Measurements from ENCODE around the gene GARIN5A.

Gene GARIN5A

DNA sequence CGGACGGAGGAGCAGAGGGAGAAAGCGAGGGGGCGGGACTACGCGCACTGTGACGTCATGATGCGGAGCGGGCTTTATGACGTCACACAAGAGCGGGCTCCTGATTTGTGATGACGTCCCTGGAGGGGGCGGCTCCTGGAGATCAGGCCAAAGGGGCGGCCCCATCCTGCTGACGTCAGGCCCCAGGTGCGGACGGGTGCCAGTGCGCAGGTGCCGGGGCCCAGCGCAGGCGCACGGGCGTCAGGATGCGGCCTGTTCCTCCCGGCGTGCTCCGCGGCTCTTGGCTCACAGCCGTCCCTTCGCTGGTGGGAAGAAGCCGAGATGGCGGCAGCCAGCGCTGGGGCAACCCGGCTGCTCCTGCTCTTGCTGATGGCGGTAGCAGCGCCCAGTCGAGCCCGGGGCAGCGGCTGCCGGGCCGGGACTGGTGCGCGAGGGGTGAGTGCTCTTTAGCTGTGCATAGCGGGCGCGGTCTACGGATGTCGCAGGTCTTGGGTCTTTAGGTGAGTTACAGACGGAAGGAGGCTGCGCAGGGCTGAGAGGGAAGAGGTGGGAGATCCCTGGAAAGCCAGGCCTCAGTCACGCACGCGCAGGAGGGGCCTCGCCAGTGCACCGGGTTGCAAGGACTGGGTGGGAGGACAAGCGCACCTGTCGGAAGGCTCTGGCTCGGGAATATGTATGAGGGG is at the start of gene GARIN5A, which contains the start of gene EMC10:
GARIN5A (minus strand) TSS at position 625 of the 683 bp plus-strand sequence; CDS start at position 165, 460 bp downstream.
EMC10 (plus strand) TSS at position 284 of the 683 bp plus-strand sequence; CDS start at position 322, 38 bp downstream.
- DNase-seq: no peak

DNA sequence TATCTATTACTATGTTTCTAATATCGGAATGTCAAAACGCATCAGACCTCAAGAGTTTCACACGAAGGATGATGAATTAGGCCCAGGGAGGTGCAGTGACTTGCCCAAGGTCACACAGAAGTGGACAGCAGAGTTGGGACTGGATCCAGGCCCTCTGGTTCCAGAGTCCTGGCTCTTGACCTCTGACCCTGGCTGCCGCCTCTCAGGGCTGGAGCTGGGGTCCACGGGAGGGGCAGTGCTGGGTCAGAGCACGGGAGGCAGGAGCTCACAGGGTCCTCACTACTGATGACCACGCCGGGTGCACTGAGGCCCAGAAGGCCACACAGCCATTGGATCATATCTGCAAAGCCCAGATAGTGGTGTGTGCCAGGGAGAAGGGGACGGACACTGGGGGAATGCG is 46.2 kb upstream of the GARIN5A start:
- no peak for DNase-seq

DNA sequence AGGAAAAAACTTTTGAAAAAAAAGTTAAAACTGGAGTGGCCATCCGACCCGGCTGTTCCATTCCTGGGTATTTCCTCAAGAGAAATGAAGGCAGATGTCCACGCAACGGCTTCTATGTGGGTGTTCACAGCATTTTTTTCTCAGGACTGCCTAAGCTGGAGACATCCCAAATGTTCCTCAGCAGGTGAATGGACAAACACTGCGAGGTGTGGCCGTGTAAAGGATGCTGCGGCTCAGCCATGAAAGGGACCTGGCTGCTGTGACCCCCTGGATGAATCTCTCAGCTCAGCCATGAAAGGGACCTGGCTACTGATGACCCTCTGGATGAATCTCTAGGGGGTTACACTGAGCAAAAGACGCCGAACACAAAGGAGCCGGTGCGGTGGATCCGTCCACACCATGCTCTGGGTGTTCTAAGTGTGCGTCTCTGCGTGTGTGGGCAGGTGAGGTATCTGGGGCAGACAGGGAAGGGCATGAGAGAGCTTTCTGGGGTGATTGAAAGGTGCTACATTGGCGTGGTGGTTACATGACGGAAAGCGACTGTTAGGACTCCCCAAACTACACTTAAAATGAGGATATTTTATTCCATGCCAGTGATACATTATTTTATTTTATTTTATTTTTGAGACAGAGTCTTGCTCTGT is 44.3 kb upstream of the GARIN5A start:
- no peak for DNase-seq

DNA sequence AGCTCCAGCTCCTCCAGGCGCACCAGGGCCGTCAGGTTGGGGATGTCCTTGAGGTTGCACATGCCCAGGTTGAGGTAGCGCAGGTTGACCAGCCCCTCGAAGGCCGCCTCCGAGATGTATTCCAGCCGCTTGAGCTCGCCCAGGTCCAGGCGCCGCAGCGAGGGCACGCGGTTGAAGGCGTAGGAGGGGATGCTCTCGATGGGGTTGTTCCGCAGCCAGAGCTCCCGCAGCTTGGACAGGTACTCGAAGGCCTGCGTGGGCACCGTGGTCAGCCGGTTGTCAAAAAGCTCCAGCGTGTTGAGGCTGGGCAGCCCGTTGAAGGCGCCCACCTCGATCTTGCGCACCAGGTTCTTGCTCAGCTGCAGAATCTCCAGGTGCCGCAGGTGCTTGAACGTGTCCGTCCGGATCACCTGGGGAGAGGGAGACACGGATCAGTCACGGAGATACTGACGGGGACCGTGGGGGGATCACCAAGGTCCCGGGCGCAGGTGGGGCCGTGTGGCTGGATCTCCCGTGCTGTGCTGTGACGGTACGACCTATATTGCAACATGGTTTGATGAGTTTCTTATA is 42.4 kb upstream of the GARIN5A start:
- DNase-seq: no peak

DNA sequence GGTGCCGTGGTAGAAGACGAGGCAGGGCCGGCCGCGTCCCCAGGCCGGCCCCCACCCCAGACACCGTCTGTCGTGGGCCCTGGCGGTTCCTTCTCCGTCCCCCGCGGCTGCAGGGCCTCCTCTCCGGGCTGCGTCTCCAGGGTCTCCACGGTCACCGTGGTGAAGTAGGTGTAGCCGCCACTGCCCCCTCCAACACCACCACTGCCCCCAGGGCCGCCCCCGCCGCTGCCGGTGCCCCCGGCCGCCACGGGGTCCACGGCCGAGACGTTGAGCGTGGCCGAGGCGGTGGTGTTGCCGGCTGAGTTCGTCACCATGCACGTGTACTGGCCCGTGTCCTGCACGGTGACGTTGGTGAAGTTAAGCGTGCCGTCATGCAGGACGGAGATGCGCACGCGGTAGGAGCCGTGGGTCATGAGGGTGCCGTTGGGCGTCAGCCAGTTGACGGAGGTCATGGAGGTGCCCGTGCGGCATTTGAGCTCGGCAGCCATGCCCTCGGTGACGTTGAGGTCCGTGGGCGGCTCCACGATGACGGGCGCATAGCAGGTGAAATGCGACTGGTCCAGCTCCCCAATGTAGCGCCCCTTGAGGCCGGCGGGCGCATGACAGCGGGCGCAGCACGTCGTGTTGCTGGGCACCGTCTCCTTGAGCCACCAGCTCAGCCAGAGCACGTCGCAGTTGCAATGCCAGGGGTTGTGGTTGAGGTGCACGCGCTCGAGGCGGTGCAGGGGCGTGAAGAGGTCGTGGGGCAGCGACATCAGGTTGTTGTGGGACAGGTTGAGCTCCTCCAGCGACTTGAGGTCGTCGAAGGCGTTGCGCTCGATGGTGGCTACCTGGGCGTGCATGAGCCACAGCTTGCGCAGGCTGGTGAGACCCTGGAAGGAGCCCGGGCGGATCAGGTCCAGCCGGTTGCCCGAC is 41.7 kb upstream of the GARIN5A start:
- DNase-seq: no peak

DNA sequence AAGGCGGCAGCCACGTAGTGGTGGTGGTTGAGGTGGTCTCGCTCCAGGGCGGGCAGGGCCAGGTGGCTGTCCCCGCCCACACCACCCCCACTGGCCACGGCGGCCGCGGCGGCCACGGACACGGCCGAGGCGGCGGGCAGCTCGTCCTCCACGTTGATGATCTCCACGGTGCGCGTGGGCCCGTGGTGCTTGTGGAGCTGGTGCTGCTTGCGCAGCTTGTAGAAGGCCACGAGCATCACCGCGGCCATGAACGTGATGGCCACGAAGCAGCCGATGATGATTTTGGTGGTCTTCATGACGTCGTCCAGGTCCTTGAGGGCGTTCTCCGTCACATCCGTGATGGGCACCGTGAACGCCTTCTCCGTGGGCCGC is 41.0 kb upstream of the GARIN5A start:
- DNase-seq: no peak

DNA sequence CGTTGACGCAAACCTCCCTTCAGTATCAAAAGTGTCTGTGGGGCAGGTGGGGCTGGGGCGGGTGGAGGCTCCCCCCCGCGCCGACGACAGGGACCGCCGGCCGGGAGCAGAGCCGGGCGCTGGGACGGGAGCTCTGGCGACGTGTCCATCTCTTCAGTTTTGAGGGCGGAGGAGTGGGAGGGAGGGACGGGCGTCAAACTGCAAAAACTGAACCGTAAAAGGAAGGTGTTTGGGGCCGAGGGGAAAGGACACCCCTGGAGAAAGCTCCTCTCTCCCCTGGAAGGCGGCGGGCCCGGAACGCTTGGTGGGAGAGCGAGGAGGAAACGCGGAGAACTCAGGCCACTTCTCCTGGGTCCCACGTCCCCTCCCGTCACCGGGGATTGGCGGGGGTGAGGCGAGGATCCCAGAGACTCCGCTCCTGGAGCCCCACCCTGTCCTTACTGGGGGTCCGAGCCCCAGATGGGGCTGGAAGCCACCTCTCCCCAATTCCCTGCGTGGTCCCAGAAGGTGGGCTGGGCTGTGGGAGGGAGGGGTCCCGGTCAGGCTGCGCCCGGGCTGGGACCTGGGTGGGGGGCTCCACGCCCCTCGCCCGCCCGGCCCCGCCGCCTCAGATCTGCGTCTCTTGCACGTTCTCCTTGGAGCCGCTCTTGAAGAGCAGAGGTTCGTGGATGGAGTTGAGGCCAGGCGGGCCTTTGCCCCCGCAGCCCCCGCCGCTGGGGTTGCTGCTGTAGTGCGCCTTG is 40.5 kb upstream of the GARIN5A start:
- no peak for DNase-seq

DNA sequence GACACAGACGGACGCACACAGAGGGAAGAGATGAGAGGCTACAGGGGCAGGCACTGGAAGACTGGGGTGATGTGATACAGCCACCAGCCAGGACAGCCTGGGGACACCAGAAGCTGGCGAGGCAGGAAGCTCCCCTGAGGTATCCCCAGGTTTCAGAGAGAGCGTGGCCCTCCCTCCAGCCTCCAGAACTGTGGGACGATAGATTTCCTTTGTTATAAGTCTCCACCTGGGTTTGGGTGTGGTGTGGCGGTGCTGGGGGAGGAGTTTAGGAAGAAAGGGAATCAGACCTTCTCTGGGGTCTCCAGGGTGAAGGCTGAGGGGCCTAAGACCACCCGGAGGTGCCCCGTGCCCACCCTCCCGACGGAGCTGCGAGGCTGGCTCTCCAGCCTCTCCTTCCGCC is 39.8 kb upstream of the GARIN5A start:
- DNase-seq: no peak

DNA sequence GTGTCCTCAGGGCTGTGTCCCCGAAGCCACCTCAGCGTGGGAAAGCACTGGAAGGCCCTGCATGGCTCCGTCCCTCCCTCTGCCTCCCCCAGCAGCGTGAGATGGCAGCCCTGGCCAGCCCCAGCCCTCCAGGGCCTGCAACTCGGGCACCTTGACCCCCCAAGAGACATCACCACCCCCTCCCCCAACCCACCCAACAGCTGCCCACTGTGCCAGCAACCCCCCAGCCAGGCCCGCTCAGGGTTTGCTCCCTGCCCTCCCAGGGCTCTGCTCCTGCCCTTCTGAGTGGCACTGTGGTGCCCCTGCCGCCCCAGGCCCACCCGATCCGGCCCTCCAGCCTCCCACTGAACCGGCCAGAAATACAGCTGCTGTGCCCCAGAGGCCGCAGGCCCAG is 38.5 kb upstream of the GARIN5A start:
- DNase-seq: no peak

DNA sequence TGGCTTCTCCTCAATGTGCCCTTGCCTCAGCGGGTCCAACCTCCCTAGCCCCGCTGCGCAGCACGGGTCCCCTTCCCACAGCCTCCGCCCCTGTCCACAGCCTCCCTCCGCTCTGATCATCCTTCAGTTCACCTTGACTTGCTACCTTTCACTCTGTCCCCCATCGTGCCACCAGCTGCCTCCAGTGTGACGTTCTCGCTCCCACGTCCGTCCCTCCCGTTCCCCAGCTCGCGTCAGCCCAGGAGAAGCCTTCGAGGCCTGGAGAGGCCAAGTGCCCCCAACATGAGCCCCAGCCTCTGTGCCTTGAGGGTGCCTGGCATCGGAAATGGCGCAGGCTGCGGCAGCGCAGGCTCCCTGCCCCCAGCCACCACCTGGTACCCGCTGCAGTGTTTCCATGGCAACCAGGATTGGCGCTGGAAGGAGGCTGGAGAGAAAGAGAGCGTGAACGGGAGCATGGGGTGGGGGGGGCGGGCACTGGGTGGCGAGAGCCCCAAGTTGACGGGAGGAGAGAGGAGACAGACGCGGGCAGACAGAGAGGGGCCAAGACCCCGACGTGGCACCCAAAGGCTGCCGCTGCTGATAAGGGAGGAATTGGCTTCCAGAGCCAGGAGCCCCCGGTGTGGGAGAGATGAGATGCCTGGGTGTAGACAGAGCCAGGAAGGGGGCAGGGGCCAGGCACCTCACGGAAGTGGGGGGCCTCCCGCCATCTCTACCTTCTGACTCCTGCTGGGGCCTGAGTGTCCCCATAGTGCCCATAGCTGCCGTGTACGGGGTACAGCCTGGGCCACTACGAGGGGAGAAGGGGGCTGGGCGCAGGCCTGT is 37.9 kb upstream of the GARIN5A start:
- no peak for DNase-seq

DNA sequence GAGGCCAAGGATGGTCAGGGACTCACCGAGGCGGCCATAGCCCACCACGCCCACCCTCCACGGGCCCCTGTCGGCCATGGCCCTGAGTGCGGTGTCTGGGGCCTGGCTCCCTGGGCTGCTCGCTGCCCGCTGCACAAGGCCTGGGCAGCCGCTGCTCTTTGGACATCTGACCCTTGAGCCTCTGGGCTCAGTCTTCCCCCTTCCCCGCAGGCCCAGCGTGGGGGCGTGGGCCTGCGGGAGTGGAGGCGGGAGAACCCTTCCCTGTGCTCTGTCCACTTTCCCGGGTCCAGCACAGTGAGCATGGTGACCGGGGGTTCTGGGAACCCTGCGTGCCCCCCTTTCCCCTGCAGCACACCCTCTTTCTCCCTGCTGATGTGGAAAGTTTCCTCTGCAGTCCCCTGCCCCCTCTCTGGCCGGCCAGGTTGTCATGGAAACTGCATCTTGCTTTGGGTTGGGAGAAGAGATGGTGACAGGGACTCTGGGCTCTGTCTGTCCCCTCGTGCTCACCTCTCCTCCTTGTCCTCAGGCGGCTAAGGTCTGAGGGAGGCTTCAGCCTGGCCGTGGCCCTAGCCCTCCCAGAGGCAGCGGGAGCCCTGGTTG is 37.2 kb upstream of the GARIN5A start, which contains the start of gene ASPDH:
ASPDH (minus strand) TSS at position 168 of the 600 bp plus-strand sequence; CDS start at position 78, 90 bp downstream.
- no peak for DNase-seq

DNA sequence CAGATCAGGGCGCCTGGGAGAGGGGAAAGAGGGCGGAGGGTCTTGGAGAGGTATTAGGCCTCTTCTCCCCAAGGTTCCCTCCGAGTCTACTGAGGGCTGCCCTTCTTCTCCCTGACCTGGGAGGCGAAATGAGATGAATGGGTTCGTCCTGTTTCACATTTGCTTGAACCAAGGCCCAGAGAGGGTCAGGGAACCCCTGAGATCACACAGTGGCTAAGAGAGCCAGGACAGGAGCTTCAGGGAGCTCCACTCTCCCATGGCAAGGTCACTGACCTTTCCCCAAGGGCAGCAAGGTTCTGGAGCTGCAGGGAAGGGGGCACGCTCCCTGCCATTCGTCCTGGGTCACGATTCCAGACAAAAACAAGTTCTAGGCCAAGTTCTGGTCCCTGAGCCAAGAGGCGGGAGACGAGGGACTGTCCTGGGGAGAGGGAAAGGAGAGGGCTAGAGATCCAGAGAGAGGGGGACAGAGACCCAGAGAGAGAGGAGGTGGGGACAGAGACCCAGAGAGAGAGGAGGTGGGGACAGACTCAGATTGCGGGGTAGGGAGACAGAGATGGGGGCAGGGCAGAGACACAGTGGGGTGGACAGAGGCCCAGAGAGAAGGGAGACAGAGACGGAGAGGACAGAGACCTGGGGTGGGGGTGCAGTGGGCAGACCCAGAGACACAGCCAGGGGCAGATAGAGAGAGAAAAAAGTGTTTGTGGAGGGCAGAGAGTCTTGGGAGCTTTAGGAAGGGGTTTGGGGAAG is 36.5 kb upstream of the GARIN5A start:
- DNase-seq: no peak

DNA sequence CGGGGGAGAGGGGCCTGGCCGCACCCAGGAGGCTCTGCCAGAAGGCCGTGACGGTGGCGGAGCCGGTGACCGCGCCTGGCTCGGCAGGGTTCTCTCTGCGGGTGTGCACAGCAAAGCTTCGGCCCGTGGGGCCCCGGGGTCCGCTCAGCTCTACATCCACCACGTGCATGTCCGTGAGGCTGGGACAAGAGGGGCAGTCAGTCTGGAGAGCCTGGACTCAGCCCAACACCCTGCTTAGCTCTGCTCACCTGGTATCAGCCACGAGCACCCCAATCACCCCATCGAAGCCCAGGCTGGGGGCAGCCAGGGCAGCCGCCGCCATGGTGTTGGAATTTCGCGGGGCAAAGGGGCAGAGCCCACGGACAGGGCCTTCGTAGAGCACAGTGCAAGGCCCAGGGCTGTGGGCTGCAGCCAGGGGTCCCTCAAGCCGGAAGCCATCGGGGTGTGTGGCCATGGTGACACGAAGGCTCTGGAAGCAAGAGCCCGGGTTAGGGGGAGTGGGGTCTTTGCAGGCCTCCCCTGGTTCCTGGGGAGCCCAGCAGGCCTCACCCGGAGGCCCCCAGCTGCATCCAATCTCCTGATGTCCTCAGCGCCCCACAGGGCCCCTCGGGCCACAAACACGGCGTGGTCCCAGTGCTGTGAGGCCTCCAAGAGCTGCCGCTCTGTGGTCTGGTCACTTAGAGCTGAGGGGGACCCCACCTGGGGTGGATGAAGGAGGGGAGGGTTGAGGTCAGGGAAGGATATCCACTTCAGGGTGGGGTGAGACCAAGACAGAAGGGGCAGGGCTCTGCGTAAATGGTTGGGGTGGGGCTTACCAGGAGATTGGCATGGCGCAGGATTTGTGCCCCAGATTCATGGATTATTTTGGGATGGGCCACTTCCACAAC is 35.7 kb upstream of the GARIN5A start:
- no peak for DNase-seq

DNA sequence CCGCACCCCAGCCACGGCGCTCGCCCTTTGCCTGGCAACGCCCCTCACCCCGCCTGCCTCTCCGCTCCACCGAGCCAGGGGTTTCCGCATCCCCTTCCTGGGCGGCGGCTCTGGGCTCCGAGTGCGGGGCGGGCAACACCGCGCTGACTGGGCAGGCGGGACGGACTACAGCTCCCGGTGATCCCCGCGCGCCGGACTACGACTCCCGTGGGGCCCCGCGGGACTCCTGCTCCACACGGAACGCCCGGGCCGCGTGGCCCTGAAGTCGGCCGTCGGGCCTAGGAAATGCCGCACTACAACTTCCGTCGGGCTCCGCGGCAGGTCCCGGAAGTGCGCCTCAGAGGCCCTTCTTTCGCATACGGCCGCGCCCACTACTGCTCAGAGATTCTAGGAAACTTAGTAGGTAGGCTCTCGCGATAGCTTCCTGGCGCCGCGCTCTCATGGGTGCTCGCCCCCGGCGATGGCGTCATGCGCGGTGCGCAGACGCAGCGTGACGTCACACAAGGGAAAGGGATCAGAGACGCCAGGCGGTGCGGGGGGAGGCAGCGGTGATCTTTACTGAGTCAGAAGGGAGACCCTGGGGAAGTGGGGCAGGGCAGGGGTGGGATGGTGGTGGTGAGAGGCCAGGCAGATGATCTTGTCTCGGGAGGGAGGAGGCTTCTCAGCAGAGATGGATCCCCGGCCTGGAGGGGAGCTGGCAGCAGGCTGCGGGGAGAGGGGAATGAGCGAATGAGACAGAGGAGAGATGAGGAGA is 34.6 kb upstream of the GARIN5A start, which contains the start of gene JOSD2:
JOSD2 (minus strand) TSS at position 123 of the 754 bp plus-strand sequence. CDS start 760 bp downstream, outside the sequence.
- peak; percentile 94 for DNase-seq

DNA sequence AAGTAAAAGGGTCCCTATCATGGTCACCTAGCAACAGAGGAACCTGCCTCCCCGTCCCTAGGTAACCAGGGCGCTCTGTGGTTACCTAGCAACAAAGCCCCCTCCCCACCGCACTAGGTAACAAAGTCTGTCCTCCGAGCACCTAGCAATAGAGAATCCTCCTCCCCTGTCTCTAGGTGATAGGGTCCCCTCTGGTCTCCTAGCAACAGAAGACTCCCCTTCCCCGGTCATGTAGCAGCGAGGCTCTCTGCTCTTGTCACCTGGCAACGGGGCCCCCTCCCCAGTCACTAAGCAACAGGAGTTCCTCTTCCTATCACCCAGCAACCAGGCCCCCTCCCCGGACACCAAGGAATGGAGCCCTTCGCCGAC is 34.0 kb upstream of the GARIN5A start:
- DNase-seq: no peak

DNA sequence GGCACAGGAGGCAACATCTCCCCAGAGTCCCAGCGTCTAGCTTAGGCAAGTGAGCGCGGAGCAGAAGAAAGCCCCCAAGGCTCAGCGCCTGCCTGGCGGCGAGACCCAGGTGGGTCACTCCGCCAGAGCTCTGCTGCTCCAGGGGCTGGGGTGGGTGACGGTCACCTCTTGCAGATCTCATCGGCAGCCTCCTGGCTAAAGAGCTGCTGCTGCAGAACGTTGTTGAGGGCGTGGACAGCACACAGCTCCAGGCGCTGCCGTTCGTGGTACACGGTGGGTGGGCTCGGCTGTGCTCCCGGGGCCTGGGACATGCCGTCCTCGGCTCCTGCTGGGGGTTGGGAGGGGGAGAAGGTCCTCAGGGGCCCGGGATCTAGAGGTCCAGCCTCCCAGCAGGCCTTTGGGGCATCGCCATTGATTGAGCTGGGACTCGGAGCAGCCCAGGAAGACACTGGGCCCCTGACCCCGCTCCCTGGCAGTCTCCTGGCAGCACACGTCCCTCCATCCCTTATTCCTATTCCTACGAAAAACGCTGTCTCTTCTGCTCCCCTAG is 33.5 kb upstream of the GARIN5A start:
- no peak for DNase-seq

DNA sequence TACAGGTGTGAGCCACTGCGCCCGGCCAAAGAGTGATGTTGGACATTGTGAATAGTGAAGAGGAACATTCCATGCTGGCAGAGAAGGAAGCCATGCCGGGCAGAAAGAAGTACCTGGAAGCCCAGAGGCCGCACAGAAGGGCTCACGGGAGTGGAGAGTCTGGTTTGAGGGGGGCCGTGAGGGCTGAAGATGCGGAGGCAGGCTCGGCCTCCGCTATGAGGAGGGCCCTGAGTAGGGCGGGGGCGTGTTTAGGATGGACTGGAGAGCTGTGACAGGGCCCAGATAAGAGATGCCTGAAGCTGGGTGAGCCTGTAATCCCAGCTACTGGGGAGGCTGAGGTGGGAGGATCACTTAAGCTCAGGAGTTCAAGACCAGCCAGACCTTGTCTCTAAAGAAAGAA is 32.7 kb upstream of the GARIN5A start:
- DNase-seq: no peak

DNA sequence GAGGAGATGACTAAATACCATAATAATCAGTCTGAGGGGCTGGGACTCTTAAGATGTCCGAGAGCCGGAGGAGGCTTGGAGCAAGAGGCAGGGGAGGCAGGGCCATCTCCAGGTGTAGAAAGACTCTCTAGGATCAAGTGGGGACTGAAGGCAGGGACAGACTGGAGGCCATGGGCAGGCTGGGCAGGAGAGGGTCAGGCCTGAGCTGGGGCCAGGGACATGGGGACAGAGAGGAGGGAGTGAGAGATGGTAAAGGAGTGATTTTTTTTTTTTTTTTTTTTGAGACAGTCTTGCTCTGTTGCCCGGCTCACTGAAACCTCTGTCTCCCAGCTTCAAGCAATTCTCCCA is 32.2 kb upstream of the GARIN5A start:
- no peak for DNase-seq

Measured in SIG-M5 (cell line).